MCF 10A (cell line): ENCODE results near the gene TRDMT1. TPM values are rescaled to one million over a fixed set of nuclear protein-coding genes. Genes with fewer than 3 reads are reported as not detected.

ENCODE experiments used
- BruUV-seq: library from RNA; stranded (reverse); fragments of 400-500 nt; replicated peaks from 2 replicates; lab custom pipeline; 2021; lab: Mats Ljungman, UMichigan
- CTCF ChIA-PET: fragments of 300-600 bp; sonication (Branson Sonifier 250); formaldehyde crosslinking; extraction: SDS; loops from one replicate; lab custom pipeline; 2021; ENCODE audit warnings: antibody characterized with exemption, inconsistent platforms; lab: Yijun Ruan, JAX
- POLR2A ChIA-PET: fragments of 300-600, 350-650 bp; sonication (Branson Sonifier 250); formaldehyde crosslinking; extraction: SDS; loops from one replicate; lab custom pipeline; 2020; ENCODE audit warnings: antibody characterized with exemption, inconsistent platforms; lab: Yijun Ruan, JAX
- DNase-seq: peaks from one replicate; pipeline ENCODE4 v3.0.0-alpha.2; 2018; ENCODE audit not compliant: unreplicated experiment
- H3K27ac Mint-ChIP-seq: one replicate; pipeline ENCODE4 v1.8.0; 2022; ENCODE audit warnings: mild to moderate bottlenecking, low read depth, mixed read lengths; ENCODE audit not compliant: unreplicated experiment
- H3K27me3 Mint-ChIP-seq: one replicate; pipeline ENCODE4 v1.8.0; 2022; ENCODE audit warnings: mixed read lengths; ENCODE audit not compliant: insufficient read depth, unreplicated experiment
- H3K36me3 Mint-ChIP-seq: one replicate; pipeline ENCODE4 v1.8.0; 2022; ENCODE audit warnings: mild to moderate bottlenecking, moderate library complexity, mixed read lengths; ENCODE audit not compliant: insufficient read depth, unreplicated experiment
- H3K4me1 Mint-ChIP-seq: one replicate; pipeline ENCODE4 v1.8.0; 2022; ENCODE audit warnings: mixed read lengths; ENCODE audit not compliant: insufficient read depth, unreplicated experiment
- H3K4me3 Mint-ChIP-seq: one replicate; pipeline ENCODE4 v1.8.0; 2022; ENCODE audit warnings: mild to moderate bottlenecking, moderate library complexity, mixed read lengths; ENCODE audit not compliant: unreplicated experiment
- H3K9me3 Mint-ChIP-seq: one replicate; pipeline ENCODE4 v1.8.0; 2022; ENCODE audit warnings: mixed read lengths; ENCODE audit not compliant: unreplicated experiment
- intact Hi-C: fragments of 100-400 bp; cut with micrococcal nuclease; formaldehyde crosslinking; loops from 2 replicates; pipeline ENCODE4 v1.14.1; 2022
- total RNA-seq: library from RNA; stranded (reverse); gene quantifications from 2 replicates; pipeline ENCODE4 v1.2.3, GENCODE V29; 2022
- TF ChIP-seq, protein P1 (sequence below): fragments of 200-600 bp; IDR thresholded peaks from one replicate; pipeline ENCODE4 v1.8.0; 2022; ENCODE audit warnings: antibody characterized with exemption, mild to moderate bottlenecking; ENCODE audit not compliant: unreplicated experiment

TRDMT1 gene
- total RNA-seq, 1 experiment from 2014 or later: 8.7 TPM

GRCh38 chr10:17179002-17179401 is 22.5 kb downstream of the TRDMT1 start:
- no peaks in the 10 kb centered on the region for H3K9me3 Mint-ChIP-seq
- TF ChIP-seq, protein P1, sequence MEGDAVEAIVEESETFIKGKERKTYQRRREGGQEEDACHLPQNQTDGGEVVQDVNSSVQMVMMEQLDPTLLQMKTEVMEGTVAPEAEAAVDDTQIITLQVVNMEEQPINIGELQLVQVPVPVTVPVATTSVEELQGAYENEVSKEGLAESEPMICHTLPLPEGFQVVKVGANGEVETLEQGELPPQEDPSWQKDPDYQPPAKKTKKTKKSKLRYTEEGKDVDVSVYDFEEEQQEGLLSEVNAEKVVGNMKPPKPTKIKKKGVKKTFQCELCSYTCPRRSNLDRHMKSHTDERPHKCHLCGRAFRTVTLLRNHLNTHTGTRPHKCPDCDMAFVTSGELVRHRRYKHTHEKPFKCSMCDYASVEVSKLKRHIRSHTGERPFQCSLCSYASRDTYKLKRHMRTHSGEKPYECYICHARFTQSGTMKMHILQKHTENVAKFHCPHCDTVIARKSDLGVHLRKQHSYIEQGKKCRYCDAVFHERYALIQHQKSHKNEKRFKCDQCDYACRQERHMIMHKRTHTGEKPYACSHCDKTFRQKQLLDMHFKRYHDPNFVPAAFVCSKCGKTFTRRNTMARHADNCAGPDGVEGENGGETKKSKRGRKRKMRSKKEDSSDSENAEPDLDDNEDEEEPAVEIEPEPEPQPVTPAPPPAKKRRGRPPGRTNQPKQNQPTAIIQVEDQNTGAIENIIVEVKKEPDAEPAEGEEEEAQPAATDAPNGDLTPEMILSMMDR: no peak
- intact Hi-C loops: no loop called here
- peak; percentile 27 for DNase-seq
- H3K27ac Mint-ChIP-seq: no peak overlapping the region
- H3K36me3 Mint-ChIP-seq: peaks cover 7% of the 10 kb centered on the region
- ChIA-PET POLR2A (interaction anchor here (1.1 kb wide), 1 partner anchor 23 kb away, joined by 4 read pairs; the partner anchor contains the start of gene TRDMT1), CTCF (interaction anchor here (0.6 to 1.2 kb wide), 8 partner anchors 13 to 1988 kb away, joined by 3 to 6 read pairs (median 3); no protein-coding TSS in a partner anchor)
- peaks cover 6% of the 10 kb centered on the region for H3K4me1 Mint-ChIP-seq
- BruUV-seq: no TSS peak
- H3K27me3 Mint-ChIP-seq: no peaks in the 10 kb centered on the region
- H3K4me3 Mint-ChIP-seq: no peak overlapping the region

DNA sequence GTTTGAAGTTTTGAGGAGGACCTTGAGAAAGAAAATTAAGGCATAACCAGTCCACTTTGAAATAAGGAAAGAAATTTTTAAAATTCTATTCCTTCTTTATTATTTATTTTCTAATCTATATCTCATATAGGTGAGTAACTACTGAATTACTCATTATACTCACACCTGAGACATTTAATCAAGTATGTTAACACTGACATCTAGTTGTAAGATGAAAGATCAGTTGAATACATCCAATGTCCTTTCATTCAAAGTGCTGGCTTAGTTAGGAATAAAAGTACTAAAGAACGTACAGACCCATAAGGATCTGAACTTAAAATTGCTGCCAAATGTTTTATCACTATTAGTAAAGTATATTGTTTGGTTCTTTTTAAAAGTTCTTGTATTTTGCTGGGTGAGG is 23.5 kb downstream of the TRDMT1 start:
- intact Hi-C loops: loop anchor here (1.0 kb wide), 1 partner anchor 335 kb away; no protein-coding TSS in a partner anchor
- no TSS peak for BruUV-seq
- Mint-ChIP-seq H3K9me3 (no peaks in the 10 kb centered on the region), H3K27ac (no peak overlapping the region), H3K36me3 (peaks cover 7% of the 10 kb centered on the region), H3K4me1 (peaks cover 6% of the 10 kb centered on the region), H3K27me3 (no peaks in the 10 kb centered on the region), H3K4me3 (no peak overlapping the region)
- ChIA-PET POLR2A (no interaction called here), CTCF (interaction anchor here (0.7 to 1.2 kb wide), 3 partner anchors 37 to 362 kb away, joined by 3 read pairs; no protein-coding TSS in a partner anchor)
- no peak for DNase-seq
- TF ChIP-seq, protein P1: no peak

DNA sequence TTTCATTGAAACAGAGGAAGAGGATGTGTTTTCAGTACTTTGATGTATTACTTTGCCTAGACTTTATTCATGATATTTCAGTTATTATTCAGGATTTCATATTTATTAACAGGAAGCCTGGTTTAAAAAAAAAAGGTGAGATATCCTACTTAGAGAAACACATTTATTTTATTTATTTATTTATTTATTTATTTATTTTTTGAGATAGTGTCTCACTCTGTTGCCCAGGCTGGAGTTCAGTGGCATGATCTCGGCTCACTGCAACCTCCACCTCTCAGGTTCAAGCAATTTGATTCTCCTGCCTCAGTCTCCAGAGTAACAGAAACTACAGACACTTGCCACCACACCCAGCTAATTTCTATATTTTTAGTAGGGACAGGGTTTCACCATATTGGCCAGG is 24.5 kb downstream of the TRDMT1 start:
- DNase-seq: no peak
- ChIA-PET POLR2A (interaction anchor here (0.6 kb wide), 1 partner anchor 35 kb away, joined by 3 read pairs; no protein-coding TSS in a partner anchor), CTCF (interaction anchor here (1.1 kb wide), 1 partner anchor 332 kb away, joined by 3 read pairs; no protein-coding TSS in a partner anchor)
- no peaks in the 10 kb centered on the region for H3K9me3 Mint-ChIP-seq
- H3K4me1 Mint-ChIP-seq: peaks cover 6% of the 10 kb centered on the region
- TF ChIP-seq, protein P1: no peak
- H3K4me3 Mint-ChIP-seq: no peak overlapping the region
- peaks cover 7% of the 10 kb centered on the region for H3K36me3 Mint-ChIP-seq
- no peak overlapping the region for H3K27ac Mint-ChIP-seq
- BruUV-seq: no TSS peak
- intact Hi-C loops: no loop called here
- H3K27me3 Mint-ChIP-seq: no peaks in the 10 kb centered on the region

GRCh38 chr10:17176091-17176490 is 25.4 kb downstream of the TRDMT1 start:
- Mint-ChIP-seq H3K27ac (no peak overlapping the region), H3K36me3 (peaks cover 7% of the 10 kb centered on the region), H3K4me3 (no peak overlapping the region), H3K9me3 (no peaks in the 10 kb centered on the region), H3K4me1 (peaks cover 6% of the 10 kb centered on the region), H3K27me3 (no peaks in the 10 kb centered on the region)
- CTCF ChIA-PET: no interaction called here
- POLR2A ChIA-PET: no interaction called here
- no peak for DNase-seq
- TF ChIP-seq, protein P1: no peak
- intact Hi-C loops: no loop called here
- no TSS peak for BruUV-seq
